OCI-M2 (cell line): ENCODE measurements around the gene TCEAL7.

Source experiments
- DNase-seq: peaks from one replicate; lab custom pipeline; 2025; ENCODE audit not compliant: unreplicated experiment; lab: John Stamatoyannopoulos, UW

TCEAL7 gene

DNA sequence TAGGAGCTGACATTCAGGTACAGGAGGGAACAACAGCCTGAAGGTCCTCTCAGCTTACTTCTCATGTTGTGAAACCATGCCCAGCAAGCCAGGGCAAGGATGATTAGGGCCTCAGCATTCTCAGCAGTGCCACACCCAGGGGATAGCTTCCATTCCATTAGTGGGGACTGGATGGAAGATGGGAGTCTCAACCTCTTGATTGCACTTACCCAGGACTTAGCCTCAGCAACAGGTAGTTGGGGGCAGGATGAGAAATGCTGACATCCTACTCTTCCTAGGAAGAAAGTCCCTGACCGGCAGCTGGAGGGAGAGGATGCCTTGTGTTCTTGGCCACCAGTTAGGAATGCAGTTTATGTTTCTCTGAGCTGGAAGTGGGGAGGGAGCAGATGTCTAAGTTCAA, 37.5 kb downstream of the TCEAL7 start:
- DNase-seq: no peak

- DNase-seq: no peak
These were observed 39.4 kb downstream of the TCEAL7 start for GRCh38 chrX:103369479-103369878.

GRCh38 chrX:103372886-103373285, 42.8 kb downstream of the TCEAL7 start:
- no peak for DNase-seq

DNA sequence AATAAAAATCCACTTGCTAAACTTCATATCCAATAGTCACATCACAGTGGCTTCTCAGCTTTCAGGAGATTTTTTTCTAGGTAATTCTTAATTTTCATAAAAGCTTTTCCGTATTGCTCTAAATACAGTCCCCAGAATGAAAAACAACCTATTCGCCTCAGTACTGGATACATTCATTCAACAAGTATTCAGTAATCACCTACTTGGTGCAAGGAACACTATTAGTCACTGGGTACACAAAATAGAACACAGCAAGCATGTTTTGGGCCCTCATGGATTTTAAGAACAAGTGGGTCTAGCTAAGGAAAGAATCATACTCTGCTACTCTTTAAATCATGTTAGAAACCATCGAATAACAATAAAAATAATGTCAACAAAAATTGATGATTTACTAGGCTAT, 43.5 kb downstream of the TCEAL7 start:
- DNase-seq: no peak

DNA sequence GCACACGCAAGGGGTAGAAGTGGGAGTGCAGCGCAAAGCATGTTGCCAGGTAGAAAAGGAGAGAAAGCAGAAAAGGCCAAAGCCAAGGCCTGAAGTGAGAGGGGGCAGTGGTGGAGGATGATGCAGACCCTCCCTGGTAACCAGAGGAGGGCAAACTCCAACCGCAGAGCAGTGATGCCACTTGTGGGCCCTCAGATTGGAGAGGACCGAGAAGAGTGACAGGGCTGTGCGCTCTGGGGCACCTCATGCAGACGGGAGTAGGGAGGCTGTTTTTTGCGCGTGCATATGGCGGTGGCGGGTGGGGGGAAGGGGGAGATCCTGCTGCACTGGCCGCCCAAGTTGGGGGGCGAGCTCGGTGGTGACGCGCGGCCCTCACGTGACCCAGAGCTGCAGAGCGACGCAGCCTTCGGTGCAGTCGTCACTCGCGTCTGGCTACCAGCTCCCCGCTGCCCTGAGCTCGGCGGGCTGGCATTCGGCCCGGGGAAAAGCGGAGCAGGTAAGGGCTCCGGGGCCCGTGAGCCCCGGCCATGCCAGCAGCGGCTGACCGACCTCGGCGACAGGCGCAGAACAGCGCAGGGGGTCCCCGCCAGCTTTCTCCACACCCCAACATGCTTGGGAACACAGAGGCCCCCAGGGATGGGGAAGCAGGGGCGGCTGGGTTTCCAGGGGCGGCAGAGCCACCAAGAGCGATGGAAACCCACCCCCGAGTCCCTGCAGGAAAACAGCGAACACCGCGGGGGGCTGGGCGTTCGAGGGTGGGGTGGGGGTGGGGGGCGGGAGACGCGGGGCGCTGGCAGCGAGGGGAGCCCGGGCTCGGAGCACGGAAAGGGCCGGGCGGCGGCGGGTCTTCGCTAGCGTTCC, 46.3 kb downstream of the TCEAL7 start, which contains the start of gene BEX3:
Gene BEX3 (plus strand): TSS at position 421 of the 861 bp plus-strand sequence. CDS start 984 bp downstream, outside the sequence.
- DNase-seq: no peak

DNA sequence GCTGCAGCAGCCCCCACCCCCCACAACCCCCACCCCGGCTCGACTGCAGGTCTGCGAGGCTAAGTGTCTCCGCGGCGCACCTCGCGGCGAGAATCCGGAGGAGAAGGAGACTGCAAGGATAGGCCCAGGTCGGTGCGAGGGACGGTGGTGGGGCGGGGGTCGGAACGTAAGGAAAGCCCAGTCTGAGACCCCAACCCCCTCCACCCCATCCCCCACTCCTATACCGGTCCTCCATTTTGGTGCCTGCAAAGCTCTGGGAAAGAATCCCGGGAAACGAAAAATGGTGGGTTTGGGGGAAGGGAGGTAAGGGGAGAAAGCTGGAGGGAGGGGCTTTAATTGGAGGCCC, 46.9 kb downstream of the TCEAL7 start:
- no peak for DNase-seq

DNA sequence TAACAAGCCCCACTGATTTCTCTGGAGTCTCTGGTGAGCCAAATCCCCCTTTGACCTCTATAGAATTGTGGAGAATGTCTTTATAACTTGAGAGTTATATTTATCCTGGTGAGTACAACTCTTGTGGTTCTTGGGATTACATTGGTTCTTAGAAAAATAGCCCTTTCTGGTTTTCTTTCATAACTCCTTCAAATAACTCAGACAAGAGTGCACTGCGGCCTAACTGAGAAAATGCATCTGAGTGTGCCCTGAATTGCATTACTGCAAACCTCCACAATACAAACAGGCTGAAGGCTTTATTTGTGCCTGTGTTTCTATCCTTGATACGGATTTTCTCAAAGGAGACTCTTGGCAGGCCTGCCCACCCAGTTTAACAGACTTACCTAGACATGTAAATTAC, 49.0 kb downstream of the TCEAL7 start:
- DNase-seq: no peak
